Neural cell (in vitro differentiated cells): ENCODE results near the gene DPP10. TPM values are rescaled to one million over a fixed set of nuclear protein-coding genes. Genes with fewer than 3 reads are reported as not detected.

Experiments used
- H2AFZ ChIP-seq: fragments of 200-600, 300-800 bp; sonication (generic), shearing (Covaris generic); 2 replicates; pipeline ENCODE4 v1.6.0; 2014; ENCODE audit warnings: low read depth, mild to moderate bottlenecking, antibody characterized with exemption, low read length, moderate library complexity
- H3F3A ChIP-seq: fragments of 200-600 bp; shearing (Covaris generic); 2 replicates; pipeline ENCODE4 v1.6.1; 2016; ENCODE audit warnings: mild to moderate bottlenecking, moderate library complexity, mixed read lengths, antibody characterized with exemption, low read length; ENCODE audit not compliant: insufficient read depth, poor library complexity, severe bottlenecking
- H3K27ac ChIP-seq: fragments of 200-600, 300-800 bp; sonication (generic), shearing (Covaris generic); 2 replicates; pipeline ENCODE4 v1.5.1; 2014; ENCODE audit warnings: mild to moderate bottlenecking, low read length, moderate library complexity
- H3K27me3 ChIP-seq: fragments of 300-800, 200-600 bp; sonication (generic), shearing (Covaris generic); 2 replicates; pipeline ENCODE4 v1.6.0; 2014; ENCODE audit warnings: mild to moderate bottlenecking, low read depth, low read length, moderate library complexity; ENCODE audit not compliant: insufficient read depth
- H3K36me3 ChIP-seq: fragments of 300-800, 200-600 bp; sonication (generic), shearing (Covaris generic); 2 replicates; pipeline ENCODE4 v1.5.1; 2014; ENCODE audit warnings: mild to moderate bottlenecking, antibody characterized with exemption, low read length, moderate library complexity; ENCODE audit not compliant: insufficient read depth
- H3K4me2 ChIP-seq: fragments of 300-800, 200-600 bp; sonication (generic), shearing (Covaris generic); 2 replicates; pipeline ENCODE4 v1.6.0; 2014; ENCODE audit warnings: mild to moderate bottlenecking, low read length
- H3K4me3 ChIP-seq: fragments of 300-800, 200-600 bp; sonication (generic), shearing (Covaris generic); 2 replicates; pipeline ENCODE4 v1.5.1; 2014; ENCODE audit warnings: mild to moderate bottlenecking, low read length, moderate library complexity
- H3K79me2 ChIP-seq: fragments of 200-600 bp; shearing (Covaris generic); replicated peaks from 2 replicates; pipeline ENCODE4 v1.6.0; 2014; ENCODE audit warnings: mild to moderate bottlenecking, low read length, moderate library complexity; ENCODE audit not compliant: insufficient read depth
- H3K9ac ChIP-seq: fragments of 300-800, 200-600 bp; sonication (generic), shearing (Covaris generic); 2 replicates; pipeline ENCODE4 v1.6.1; 2016; ENCODE audit warnings: mild to moderate bottlenecking, low read length, mixed read lengths
- H3K9me2 ChIP-seq: fragments of 200-600 bp; shearing (Covaris generic); 2 replicates; pipeline ENCODE4 v1.6.1; 2016; ENCODE audit warnings: mild to moderate bottlenecking, low read length, mixed read lengths; ENCODE audit not compliant: insufficient read depth
- H3K9me3 ChIP-seq: fragments of 200-600, 300-800 bp; sonication (generic), shearing (Covaris generic); 2 replicates; pipeline ENCODE4 v1.6.1; 2016; ENCODE audit warnings: mild to moderate bottlenecking, mixed run types, low read length, moderate library complexity, mixed read lengths
- H4K20me1 ChIP-seq: fragments of 200-600 bp; shearing (Covaris generic); 2 replicates; pipeline ENCODE4 v1.6.1; 2016; ENCODE audit warnings: mild to moderate bottlenecking, mixed run types; ENCODE audit not compliant: insufficient read depth
- EP300 ChIP-seq: fragments of 450-650 bp; conservative IDR thresholded peaks from 2 replicates; pipeline ENCODE4 v1.6.1; 2014; ENCODE audit warnings: antibody characterized with exemption, mild to moderate bottlenecking, moderate library complexity; ENCODE audit not compliant: poor library complexity, severe bottlenecking
- POLR2AphosphoS5 ChIP-seq: IDR thresholded peaks from 2 replicates; pipeline ENCODE4 v1.6.1; 2012
- TAF1 ChIP-seq: IDR thresholded peaks from 2 replicates; pipeline ENCODE4 v1.6.1; 2012; ENCODE audit warnings: low read depth
- polyA plus RNA-seq: library from polyadenylated mRNA; depleted of rRNA; stranded (reverse); fragments of >200 nt; gene quantifications from 2 replicates; pipeline ENCODE4 v1.2.3, GENCODE V29; 2014
- TF ChIP-seq, protein P1 (sequence below): IDR thresholded peaks from 2 replicates; pipeline ENCODE4 v1.6.1; 2012; ENCODE audit warnings: borderline replicate concordance
- TF ChIP-seq, protein P2 (sequence below): fragments of 450-650 bp; IDR thresholded peaks from 2 replicates; pipeline ENCODE4 v1.5.1; 2014; ENCODE audit warnings: antibody characterized with exemption, mild to moderate bottlenecking, moderate library complexity; ENCODE audit not compliant: poor library complexity, severe bottlenecking

Gene DPP10
- polyA plus RNA-seq, 1 donor from 2014 or later = 13.9 TPM

DNA sequence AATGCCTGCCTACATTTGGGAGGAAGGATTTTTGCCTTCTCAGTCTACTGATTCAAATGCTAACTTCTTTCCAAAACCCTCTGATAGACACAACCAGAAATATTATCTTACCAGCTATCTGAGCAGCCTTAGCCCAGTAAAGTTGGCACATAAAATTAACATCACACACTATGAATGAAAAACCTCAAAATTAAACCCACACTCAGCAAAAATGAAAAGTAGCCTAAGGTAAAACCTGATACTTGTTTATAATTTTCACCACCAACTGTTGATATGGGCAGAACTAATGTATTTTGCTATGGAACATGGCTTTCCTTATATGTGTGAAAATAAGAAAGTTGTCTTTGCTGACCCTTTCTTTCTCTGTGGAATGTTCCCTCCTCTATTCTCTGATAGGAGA lies 226.0 kb downstream of the DPP10 start:
- H3K9me3 ChIP-seq = no peaks in the 10 kb centered on the region
- H3F3A ChIP-seq = no peaks in the 10 kb centered on the region
- no peaks in the 10 kb centered on the region for H3K9me2 ChIP-seq
- H3K4me2 ChIP-seq = no peak overlapping the region
- H3K9ac ChIP-seq = no peak overlapping the region
- H3K4me3 ChIP-seq = no peak overlapping the region
- no peak overlapping the region for H2AFZ ChIP-seq
- no peaks in the 10 kb centered on the region for H3K36me3 ChIP-seq
- H4K20me1 ChIP-seq = no peaks in the 10 kb centered on the region
- no peaks in the 10 kb centered on the region for H3K79me2 ChIP-seq
- no peak for TF ChIP-seq EP300
- H3K27ac ChIP-seq = no peak overlapping the region
- no peaks in the 10 kb centered on the region for H3K27me3 ChIP-seq

DNA sequence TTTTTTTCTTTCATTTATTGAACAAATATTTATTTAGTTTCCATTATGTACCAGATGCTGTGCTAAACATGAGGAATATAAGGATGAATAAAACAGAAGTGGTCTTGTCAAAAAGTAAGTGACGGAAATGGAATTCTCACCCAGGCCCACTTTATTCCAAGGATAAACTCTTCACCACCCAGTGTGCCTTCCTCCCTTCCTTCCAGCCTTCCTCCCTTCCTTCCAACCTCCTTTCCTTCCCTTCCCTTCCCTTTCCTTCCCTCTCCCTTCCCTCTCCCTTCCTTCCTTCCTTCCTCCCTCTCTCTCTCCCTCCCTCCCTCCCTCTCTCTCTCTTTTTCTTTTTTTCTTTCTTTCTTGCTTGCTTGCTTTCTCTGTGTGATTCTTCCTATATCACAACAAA lies 240.8 kb downstream of the DPP10 start:
- TF ChIP-seq, protein P1, sequence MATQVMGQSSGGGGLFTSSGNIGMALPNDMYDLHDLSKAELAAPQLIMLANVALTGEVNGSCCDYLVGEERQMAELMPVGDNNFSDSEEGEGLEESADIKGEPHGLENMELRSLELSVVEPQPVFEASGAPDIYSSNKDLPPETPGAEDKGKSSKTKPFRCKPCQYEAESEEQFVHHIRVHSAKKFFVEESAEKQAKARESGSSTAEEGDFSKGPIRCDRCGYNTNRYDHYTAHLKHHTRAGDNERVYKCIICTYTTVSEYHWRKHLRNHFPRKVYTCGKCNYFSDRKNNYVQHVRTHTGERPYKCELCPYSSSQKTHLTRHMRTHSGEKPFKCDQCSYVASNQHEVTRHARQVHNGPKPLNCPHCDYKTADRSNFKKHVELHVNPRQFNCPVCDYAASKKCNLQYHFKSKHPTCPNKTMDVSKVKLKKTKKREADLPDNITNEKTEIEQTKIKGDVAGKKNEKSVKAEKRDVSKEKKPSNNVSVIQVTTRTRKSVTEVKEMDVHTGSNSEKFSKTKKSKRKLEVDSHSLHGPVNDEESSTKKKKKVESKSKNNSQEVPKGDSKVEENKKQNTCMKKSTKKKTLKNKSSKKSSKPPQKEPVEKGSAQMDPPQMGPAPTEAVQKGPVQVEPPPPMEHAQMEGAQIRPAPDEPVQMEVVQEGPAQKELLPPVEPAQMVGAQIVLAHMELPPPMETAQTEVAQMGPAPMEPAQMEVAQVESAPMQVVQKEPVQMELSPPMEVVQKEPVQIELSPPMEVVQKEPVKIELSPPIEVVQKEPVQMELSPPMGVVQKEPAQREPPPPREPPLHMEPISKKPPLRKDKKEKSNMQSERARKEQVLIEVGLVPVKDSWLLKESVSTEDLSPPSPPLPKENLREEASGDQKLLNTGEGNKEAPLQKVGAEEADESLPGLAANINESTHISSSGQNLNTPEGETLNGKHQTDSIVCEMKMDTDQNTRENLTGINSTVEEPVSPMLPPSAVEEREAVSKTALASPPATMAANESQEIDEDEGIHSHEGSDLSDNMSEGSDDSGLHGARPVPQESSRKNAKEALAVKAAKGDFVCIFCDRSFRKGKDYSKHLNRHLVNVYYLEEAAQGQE = no peak
- no peak for TF ChIP-seq POLR2AphosphoS5
- no peaks in the 10 kb centered on the region for H3K36me3 ChIP-seq
- no peaks in the 10 kb centered on the region for H3F3A ChIP-seq
- no peaks in the 10 kb centered on the region for H3K79me2 ChIP-seq
- no peak overlapping the region for H3K4me2 ChIP-seq
- no peaks in the 10 kb centered on the region for H3K9me2 ChIP-seq
- H3K9ac ChIP-seq = no peak overlapping the region
- no peak overlapping the region for H2AFZ ChIP-seq
- no peak overlapping the region for H3K4me3 ChIP-seq
- H3K9me3 ChIP-seq = no peaks in the 10 kb centered on the region
- H4K20me1 ChIP-seq = no peaks in the 10 kb centered on the region
- H3K27ac ChIP-seq = no peak overlapping the region
- no peaks in the 10 kb centered on the region for H3K27me3 ChIP-seq

DNA sequence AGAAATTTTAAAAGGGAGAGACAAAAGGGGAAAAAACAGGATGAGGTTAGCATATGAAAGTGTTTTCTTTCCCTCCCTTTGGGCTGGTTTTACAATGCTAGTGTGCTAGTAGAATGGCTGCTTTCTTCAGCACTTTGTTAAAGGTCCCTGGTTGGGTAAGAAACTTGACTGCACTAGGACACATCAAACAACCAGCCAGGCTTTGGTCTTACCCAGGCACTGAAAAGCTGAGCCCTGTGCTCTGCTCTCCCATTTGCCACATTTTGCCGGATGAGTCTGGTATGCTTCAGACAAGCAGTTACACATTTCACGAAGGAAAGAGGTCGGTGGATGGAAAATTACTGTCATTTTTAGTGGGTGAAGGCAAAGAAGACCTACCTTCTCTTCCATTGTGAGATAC lies 242.0 kb downstream of the DPP10 start:
- Histone ChIP-seq H3K27ac (no peak overlapping the region), H3K9me3 (no peaks in the 10 kb centered on the region), H3F3A (no peaks in the 10 kb centered on the region), H3K4me3 (no peak overlapping the region), H2AFZ (no peak overlapping the region), H3K4me2 (no peak overlapping the region), H3K36me3 (no peaks in the 10 kb centered on the region), H3K9ac (no peak overlapping the region), H3K27me3 (no peaks in the 10 kb centered on the region), H4K20me1 (no peaks in the 10 kb centered on the region), H3K9me2 (no peaks in the 10 kb centered on the region), H3K79me2 (no peaks in the 10 kb centered on the region)
- TF ChIP-seq, protein P1 = no peak
- TF ChIP-seq, protein P2, sequence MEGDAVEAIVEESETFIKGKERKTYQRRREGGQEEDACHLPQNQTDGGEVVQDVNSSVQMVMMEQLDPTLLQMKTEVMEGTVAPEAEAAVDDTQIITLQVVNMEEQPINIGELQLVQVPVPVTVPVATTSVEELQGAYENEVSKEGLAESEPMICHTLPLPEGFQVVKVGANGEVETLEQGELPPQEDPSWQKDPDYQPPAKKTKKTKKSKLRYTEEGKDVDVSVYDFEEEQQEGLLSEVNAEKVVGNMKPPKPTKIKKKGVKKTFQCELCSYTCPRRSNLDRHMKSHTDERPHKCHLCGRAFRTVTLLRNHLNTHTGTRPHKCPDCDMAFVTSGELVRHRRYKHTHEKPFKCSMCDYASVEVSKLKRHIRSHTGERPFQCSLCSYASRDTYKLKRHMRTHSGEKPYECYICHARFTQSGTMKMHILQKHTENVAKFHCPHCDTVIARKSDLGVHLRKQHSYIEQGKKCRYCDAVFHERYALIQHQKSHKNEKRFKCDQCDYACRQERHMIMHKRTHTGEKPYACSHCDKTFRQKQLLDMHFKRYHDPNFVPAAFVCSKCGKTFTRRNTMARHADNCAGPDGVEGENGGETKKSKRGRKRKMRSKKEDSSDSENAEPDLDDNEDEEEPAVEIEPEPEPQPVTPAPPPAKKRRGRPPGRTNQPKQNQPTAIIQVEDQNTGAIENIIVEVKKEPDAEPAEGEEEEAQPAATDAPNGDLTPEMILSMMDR = no peak
- TF ChIP-seq TAF1 = no peak
